Adipose tissue (tissue), 3 donors: ENCODE measurements around the gene RAPGEF1. TPM values are rescaled to one million over a fixed set of nuclear protein-coding genes. Genes with fewer than 3 reads are reported as not detected.

ENCODE experiments used
- H3K27ac ChIP-seq: one replicate; pipeline ENCODE4 v1.5.1; 2013; ENCODE audit warnings: low read depth, low read length
- WGBS, 3 donors: extraction: QIAGEN DNeasy Blood & Tissue Kit; methylation state at CpG; one replicate each; pipeline ENCODE4 v1.1.7; 2013; 5-methylcytosine and 5-hydroxymethylcytosine counted together
- polyA plus RNA-seq, 3 donors: library from polyadenylated mRNA; stranded (reverse); fragments of 200-250 nt; gene quantifications; one replicate each; pipeline ENCODE4 v1.2.3, GENCODE V29; 2013
- donor health status: healthy with polysubstance abuse.
- donor health status: Bipolar disorder and iron deficiency.
- donor health status: healthy.

RAPGEF1 gene
- polyA plus RNA-seq, 3 donors, result 31.2 to 34.8 (median 32.8) TPM

GRCh38 chr9:131625508-131625787, 114.4 kb downstream of the RAPGEF1 start:
- H3K27ac ChIP-seq, result no peak overlapping the region
- WGBS, 3 donors, result 76 to 83% (median 76%) methylated on average over 6 of the region's 6 CpGs

DNA sequence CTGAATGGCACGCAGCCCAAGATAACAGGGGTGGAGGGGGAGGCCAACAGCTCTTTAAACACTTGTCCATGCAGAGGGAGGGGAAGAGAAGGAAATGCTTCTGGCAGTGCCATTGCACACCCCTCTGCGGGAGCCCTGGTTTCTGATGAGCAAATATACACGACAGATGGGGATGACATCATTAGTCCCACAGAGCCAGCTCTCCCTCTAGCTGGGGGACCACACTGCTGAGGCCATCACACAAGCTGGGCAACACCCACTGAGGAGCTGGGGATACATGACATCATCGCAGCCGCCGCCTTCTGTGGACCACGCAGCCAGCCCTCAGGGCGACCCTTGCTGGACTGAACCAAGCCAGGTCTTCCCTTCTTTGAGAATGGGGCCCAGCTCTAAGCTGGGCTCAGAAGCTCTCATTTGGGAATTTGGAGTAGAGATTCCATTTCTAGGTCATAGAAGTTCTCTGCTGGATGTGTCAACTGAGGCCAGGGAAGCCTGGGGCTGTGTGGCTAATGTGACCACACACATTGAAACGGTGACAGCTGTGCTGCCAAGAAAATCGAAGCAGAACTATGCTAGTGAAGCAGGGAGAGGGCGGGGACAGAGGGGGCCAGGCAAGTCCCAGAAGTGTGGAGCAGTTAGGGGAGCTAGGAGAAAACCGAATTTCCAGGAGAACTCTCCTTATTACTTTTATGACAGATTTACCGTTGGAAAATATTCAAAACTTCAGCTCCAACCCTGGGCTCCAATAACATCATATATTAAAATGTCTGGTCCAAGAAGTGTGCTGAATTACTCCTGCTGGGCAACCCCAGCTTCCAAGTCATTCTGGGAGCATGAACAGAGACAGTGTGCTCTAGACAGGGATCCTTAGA, 115.0 kb downstream of the RAPGEF1 start:
- no peak overlapping the region for H3K27ac ChIP-seq
- WGBS, 3 donors, result 60 to 61% (median 61%) methylated on average over 13 of the region's 13 CpGs

- WGBS, 3 donors, result 92 to 96% (median 92%) methylated on average over 14 of the region's 14 CpGs
- H3K27ac ChIP-seq, result no peak overlapping the region
Measured at GRCh38 chr9:131623655-131624330, 116.1 kb downstream of the RAPGEF1 start.

DNA sequence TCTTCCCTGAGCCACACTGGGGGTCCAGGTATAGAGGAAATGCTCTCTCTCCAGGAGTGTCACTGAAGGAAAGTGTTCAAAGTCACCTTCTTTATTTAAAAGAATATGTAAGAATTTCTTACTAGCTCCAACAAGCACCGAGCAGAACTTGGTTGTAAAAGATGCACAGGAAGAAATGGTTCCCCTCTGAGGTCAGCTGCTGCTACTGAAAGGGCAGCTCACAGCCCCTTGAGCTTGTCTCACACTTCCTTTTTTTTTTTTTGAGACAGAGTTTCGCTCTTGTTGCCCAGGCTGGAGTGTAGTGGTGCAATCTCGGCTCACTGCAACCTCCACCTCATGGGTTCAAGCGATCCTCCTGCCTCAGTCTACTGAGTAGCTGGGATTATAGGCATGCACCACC, 117.4 kb downstream of the RAPGEF1 start:
- 59 to 96% (median 82%) methylated on average over 4 of the region's 4 CpGs for WGBS, 3 donors
- H3K27ac ChIP-seq, result no peak overlapping the region

DNA sequence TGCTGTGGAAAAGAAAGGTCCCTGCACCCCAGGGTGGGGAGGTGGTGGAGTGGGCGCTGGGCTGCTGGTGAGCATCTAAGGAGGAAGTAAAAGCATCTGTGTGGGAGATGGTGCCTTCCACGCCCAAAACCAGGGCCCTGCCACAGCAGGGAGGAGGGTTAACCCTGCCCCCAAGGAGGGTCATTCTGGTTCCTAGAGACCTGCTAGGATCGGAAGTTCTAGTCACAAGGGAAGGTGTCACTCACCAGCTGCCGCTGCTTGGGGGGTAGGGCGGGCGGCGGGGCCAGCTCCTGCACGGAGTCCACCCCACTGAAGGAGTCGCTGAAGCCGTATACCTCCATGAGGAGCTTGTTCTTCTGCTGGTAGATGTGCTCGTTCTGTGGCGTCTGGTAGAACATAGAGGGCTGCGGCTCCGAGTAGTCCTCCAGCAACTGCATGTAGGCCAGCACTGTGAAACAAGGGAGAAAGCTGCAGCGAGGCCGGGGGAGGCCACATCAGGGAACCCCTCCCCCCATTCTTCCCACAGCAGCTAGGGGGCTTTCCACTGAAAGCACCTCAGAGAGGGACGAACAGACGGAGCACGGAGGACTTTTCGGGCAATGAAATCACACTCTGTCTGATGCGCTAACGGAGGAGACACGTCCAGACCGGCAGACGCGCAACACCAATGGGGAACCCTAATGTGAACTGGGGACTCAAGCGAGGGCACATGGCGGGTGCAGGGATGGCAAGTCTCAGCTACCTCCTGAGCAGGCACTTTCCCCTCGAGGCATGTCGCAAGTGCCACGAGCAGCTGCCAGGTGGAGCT, 118.1 kb downstream of the RAPGEF1 start:
- WGBS, 3 donors, result 89 to 91% (median 90%) methylated on average over 31 of the region's 31 CpGs
- no peak overlapping the region for H3K27ac ChIP-seq

DNA sequence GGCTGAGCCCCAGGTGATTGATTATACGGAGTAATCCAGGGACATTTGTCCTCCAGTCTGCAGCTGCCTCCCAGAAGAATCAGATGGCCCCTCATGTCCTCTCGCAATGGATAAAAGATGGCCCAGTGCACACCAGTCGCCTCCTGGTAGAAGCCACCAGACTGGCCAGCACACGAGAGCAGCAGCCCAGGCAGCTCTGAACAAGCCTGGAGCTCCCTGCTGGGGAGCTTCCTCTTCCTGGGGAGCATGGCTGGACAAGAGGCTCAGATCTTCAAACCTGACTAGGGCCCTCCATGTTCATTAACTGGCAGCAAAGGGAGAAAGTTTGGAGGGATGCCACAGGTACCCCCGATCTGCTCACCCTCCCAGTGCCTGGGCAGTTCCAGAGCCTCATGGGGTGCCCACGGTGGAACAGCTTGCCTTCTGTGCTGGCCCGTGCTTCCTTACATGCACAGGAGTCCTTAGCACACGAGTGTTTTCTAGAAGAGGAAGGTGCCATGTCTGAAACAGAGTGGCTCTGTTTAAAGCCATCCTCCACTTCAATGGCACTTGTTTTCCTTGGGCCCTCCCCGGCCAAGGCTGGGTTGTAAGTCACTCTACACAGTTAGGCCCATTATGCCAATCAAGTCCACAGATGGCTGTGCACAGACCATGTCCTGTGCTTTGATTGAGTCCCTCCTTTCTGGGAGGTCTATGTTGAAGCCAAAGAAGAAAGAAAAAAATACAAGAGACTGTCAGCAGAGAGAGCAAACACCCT, 118.9 kb downstream of the RAPGEF1 start:
- no peak overlapping the region for H3K27ac ChIP-seq
- 91 to 95% (median 93%) methylated on average over 9 of the region's 9 CpGs for WGBS, 3 donors

DNA sequence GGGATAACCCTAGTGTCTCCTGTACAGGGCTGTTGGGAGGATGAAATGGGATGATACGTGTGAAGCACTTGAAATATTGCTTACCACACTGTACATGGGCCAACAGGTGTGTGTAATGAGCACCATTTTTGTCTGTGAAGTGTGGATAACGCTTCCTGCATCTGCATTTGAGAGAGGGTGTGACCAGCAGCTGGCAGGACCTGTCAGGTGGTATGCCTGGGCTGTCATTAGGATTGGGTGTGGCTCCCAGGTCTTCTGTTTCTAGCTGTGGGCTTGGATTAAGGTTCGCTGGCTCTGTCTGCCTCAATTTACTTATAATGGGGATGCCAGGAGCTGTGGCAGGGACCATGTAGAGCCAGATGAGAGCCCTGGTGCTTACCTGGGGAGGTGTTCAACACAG, 120.2 kb downstream of the RAPGEF1 start:
- WGBS, 3 donors, result 97 to 98% (median 98%) methylated on average over 3 of the region's 3 CpGs
- no peak overlapping the region for H3K27ac ChIP-seq

GRCh38 chr9:131618785-131619184, 121.1 kb downstream of the RAPGEF1 start:
- WGBS, 3 donors, result 96 to 98% (median 97%) methylated on average over 16 of the region's 16 CpGs
- no peak overlapping the region for H3K27ac ChIP-seq

- 22 to 53% (median 40%) methylated on average over 2 of the region's 2 CpGs for WGBS, 3 donors
Measured at GRCh38 chr9:131618071-131618479, 121.8 kb downstream of the RAPGEF1 start.

GRCh38 chr9:131617611-131618010, 122.3 kb downstream of the RAPGEF1 start:
- H3K27ac ChIP-seq, result no peak overlapping the region
- WGBS, 3 donors, result 72 to 88% (median 74%) methylated on average over 5 of the region's 5 CpGs

More at GRCh38 chr9:131618071-131618479, 121.8 kb downstream of the RAPGEF1 start:
- H3K27ac ChIP-seq, result no peak overlapping the region

DNA sequence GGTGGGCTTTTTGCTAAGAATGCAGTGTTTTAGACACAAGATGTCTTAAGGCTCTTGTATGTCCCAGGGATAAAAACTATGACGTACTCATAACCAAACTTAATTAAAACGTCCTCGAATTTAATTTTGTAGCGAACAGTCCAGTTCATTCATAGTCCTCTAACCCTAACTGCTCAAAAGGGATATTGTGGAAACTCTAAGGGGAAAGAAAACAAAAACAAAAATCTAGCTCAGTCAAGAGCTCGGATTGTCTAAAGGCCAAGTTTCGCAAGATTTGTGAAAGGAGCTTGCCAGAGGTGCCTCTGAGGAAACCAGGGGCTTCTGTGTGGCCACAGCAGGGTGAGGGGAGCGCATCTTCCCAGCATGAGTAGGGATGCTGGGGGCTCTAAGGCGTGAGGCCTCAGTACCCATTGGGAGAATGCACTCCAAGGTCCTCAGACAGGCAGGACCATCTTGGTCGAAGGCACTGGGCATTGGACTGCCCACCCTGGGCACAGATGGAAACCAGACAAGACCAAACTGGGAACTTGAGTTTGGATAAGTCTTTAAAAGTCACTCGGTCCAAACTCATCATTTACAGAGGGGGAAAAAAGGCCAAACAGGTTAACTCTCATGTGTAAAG, 122.8 kb downstream of the RAPGEF1 start:
- 57 to 82% (median 75%) methylated on average over 10 of the region's 10 CpGs for WGBS, 3 donors
- H3K27ac ChIP-seq, result no peak overlapping the region

GRCh38 chr9:131614340-131614915, 125.4 kb downstream of the RAPGEF1 start:
- WGBS, 3 donors, result 91 to 95% (median 94%) methylated on average over 8 of the region's 8 CpGs

GRCh38 chr9:131613921-131614320, 126.0 kb downstream of the RAPGEF1 start:
- no peak overlapping the region for H3K27ac ChIP-seq
- 96 to 99% (median 97%) methylated on average over 8 of the region's 8 CpGs for WGBS, 3 donors

More at GRCh38 chr9:131614340-131614915, 125.4 kb downstream of the RAPGEF1 start:
- H3K27ac ChIP-seq, result no peak overlapping the region

- WGBS, 3 donors, result 85 to 100% (median 94%) methylated on average over 7 of the region's 7 CpGs
- H3K27ac ChIP-seq, result no peak overlapping the region
Measured at GRCh38 chr9:131612851-131613250, 127.0 kb downstream of the RAPGEF1 start.

GRCh38 chr9:131611586-131612315, 128.1 kb downstream of the RAPGEF1 start:
- no peak overlapping the region for H3K27ac ChIP-seq
- 86 to 90% (median 87%) methylated on average over 11 of the region's 11 CpGs for WGBS, 3 donors

DNA sequence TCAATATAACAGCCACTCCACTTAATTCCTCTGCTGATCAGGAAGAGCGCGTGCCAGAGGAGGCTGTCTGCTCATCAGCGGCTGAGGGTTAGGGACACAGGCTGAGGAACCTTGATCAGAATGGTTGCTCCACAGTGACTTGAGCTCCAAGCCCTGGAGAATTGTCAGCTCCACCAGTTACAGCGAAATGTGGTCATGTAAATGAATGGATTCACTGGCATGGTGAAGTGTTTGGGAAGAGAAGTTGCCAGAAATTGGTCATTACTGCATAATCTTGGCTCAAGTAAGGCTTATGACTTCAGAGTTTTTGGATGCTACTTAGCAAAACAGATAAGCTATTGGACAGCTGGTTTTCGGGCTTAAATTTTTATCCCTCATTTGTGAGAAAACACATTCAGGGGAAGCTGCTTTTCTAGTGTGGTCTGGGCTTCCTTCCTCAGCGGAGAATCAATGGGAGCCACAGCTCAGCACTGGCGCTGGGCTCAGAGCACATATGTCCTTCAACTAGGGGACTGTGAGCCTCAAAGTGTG, 129.6 kb downstream of the RAPGEF1 start:
- WGBS, 3 donors, result 38 to 83% (median 44%) methylated on average over 7 of the region's 7 CpGs
- peak overlapping the region; percentile 51 for H3K27ac ChIP-seq
